Mesenchymal stem cell (in vitro differentiated cells and primary cell): ENCODE measurements around the gene NXPH4.

ENCODE experiments used
- DNase-seq: peaks from one replicate; pipeline ENCODE4 v3.0.0-alpha.2; 2013
- H2AFZ ChIP-seq: one replicate; pipeline ENCODE4 v1.6.1; 2013; ENCODE audit warnings: low read depth, mild to moderate bottlenecking, control low read depth, inconsistent platforms, low read length, moderate library complexity
- H2AK5ac ChIP-seq: 2 replicates; pipeline ENCODE4 v1.6.1; 2013; ENCODE audit warnings: low read length, moderate library complexity, mild to moderate bottlenecking, inconsistent platforms; ENCODE audit not compliant: severe bottlenecking
- H2BK120ac ChIP-seq: one replicate; pipeline ENCODE4 v1.6.1; 2013; ENCODE audit warnings: low read depth, mild to moderate bottlenecking, inconsistent platforms, low read length, moderate library complexity
- H2BK12ac ChIP-seq, 2 experiments: one replicate each; pipeline ENCODE4 v1.6.1; 2013; ENCODE audit warnings: inconsistent platforms in 2 of 2, low read length in 2 of 2, mild to moderate bottlenecking in 2 of 2, moderate library complexity in 2 of 2, control low read depth in 1 of 2
- H2BK15ac ChIP-seq: one replicate; pipeline ENCODE4 v1.6.1; 2013; ENCODE audit warnings: mild to moderate bottlenecking, low read depth, inconsistent platforms; ENCODE audit not compliant: poor library complexity, severe bottlenecking
- H2BK5ac ChIP-seq: 2 replicates; pipeline ENCODE4 v1.6.1; 2013; ENCODE audit warnings: low read depth, mild to moderate bottlenecking, low read length, control low read depth, inconsistent platforms; ENCODE audit not compliant: poor library complexity, severe bottlenecking
- H3K14ac ChIP-seq, 2 experiments: one replicate each; pipeline ENCODE4 v1.6.1; 2013; ENCODE audit warnings: inconsistent platforms in 2 of 2, low read length in 2 of 2, control low read depth in 1 of 2, mild to moderate bottlenecking in 1 of 2, moderate library complexity in 1 of 2
- H3K18ac ChIP-seq, 2 experiments: one replicate each; pipeline ENCODE4 v1.6.1; 2013; ENCODE audit warnings: inconsistent platforms in 2 of 2, low read length in 2 of 2, control low read depth in 1 of 2, low read depth in 1 of 2, mild to moderate bottlenecking in 1 of 2
- H3K23ac ChIP-seq, 2 experiments: one replicate each; pipeline ENCODE4 v1.6.1; 2013; ENCODE audit warnings: inconsistent platforms in 2 of 2, low read length in 2 of 2, mild to moderate bottlenecking in 2 of 2, moderate library complexity in 2 of 2, control low read depth in 1 of 2
- H3K27ac ChIP-seq: 2 replicates; pipeline ENCODE4 v1.5.1; 2013; ENCODE audit warnings: mild to moderate bottlenecking, moderate library complexity, low read length, control low read depth, inconsistent platforms; ENCODE audit not compliant: poor library complexity, severe bottlenecking
- H3K27me3 ChIP-seq, 2 experiments: 2 replicates each; pipeline versions ENCODE4 v1.6.1 to v1.7.0; 2013; ENCODE audit warnings: low read length in 2 of 2, mild to moderate bottlenecking in 2 of 2, moderate library complexity in 2 of 2, control low read depth in 1 of 2, inconsistent platforms in 1 of 2; ENCODE audit not compliant: control insufficient read depth in 1 of 2, insufficient read depth in 1 of 2
- H3K36me3 ChIP-seq, 2 experiments: 2 replicates each; pipeline versions ENCODE4 v1.6.1 to v1.7.0; 2013; ENCODE audit warnings: low read length in 2 of 2, control low read depth in 1 of 2, inconsistent platforms in 1 of 2, low read depth in 1 of 2, mild to moderate bottlenecking in 1 of 2; ENCODE audit not compliant: insufficient read depth in 2 of 2, control insufficient read depth in 1 of 2
- H3K4ac ChIP-seq, 2 experiments: one replicate each; pipeline ENCODE4 v1.6.1; 2013; ENCODE audit warnings: inconsistent platforms in 2 of 2, low read length in 2 of 2, mild to moderate bottlenecking in 2 of 2, moderate library complexity in 2 of 2, control low read depth in 1 of 2, low read depth in 1 of 2
- H3K4me1 ChIP-seq: 2 replicates; pipeline ENCODE4 v1.6.1; 2013; ENCODE audit warnings: low read depth, low read length, control low read depth; ENCODE audit not compliant: control insufficient read depth, insufficient read depth
- H3K4me2 ChIP-seq: 2 replicates; pipeline ENCODE4 v1.6.1; 2013; ENCODE audit warnings: low read length, mild to moderate bottlenecking, inconsistent platforms; ENCODE audit not compliant: poor library complexity, severe bottlenecking
- H3K4me3 ChIP-seq, 2 experiments: 2 replicates each; pipeline versions ENCODE4 v1.5.1 to v1.7.0; 2013; ENCODE audit warnings: low read length in 2 of 2, mild to moderate bottlenecking in 2 of 2, control low read depth in 1 of 2, low read depth in 1 of 2; ENCODE audit not compliant: insufficient read depth in 1 of 2
- H3K79me1 ChIP-seq: replicated peaks from 2 replicates; pipeline ENCODE4 v1.6.1; 2013; ENCODE audit warnings: mild to moderate bottlenecking, control low read depth, low read length, inconsistent platforms; ENCODE audit not compliant: poor library complexity, severe bottlenecking
- H3K9ac ChIP-seq: 2 replicates; pipeline ENCODE4 v1.7.0; 2013; ENCODE audit warnings: mild to moderate bottlenecking, low read length, moderate library complexity
- H3K9me3 ChIP-seq: 2 replicates; pipeline ENCODE4 v1.7.0; 2013; ENCODE audit warnings: mild to moderate bottlenecking, low read length; ENCODE audit not compliant: control insufficient read depth
- H4K8ac ChIP-seq: one replicate; pipeline ENCODE4 v1.6.1; 2013; ENCODE audit warnings: inconsistent platforms, mild to moderate bottlenecking, low read length, moderate library complexity
- H4K91ac ChIP-seq: one replicate; pipeline ENCODE4 v1.6.1; 2013; ENCODE audit warnings: mild to moderate bottlenecking, low read length, inconsistent platforms
- WGBS: methylation state at CpG from one replicate; pipeline ENCODE4 v1.1.7; 2013; ENCODE audit warnings: mixed read lengths; 5-methylcytosine and 5-hydroxymethylcytosine counted together

The NXPH4 gene

GRCh38 chr12:57215065-57215464, 1.5 kb upstream of the NXPH4 start:
- Histone ChIP-seq H2BK15ac (no peak overlapping the region), H3K9me3 (no peaks in the 10 kb centered on the region), H3K4me2 (no peak overlapping the region), H2BK120ac (no peak overlapping the region), H3K23ac (no peak overlapping the region), H4K91ac (no peak overlapping the region), H3K14ac (no peak overlapping the region), H2AK5ac (no peak overlapping the region), H3K18ac (no peak overlapping the region), H3K79me1 (no peaks in the 10 kb centered on the region), H3K9ac (peak overlapping the region; percentile 53), H2BK12ac (no peak overlapping the region), H3K4me1 (peaks cover 39% of the 10 kb centered on the region), H3K27me3 (peaks cover 3 to 50% of the 10 kb centered on the region in 2 experiments), H4K8ac (no peak overlapping the region), H2AFZ (no peak overlapping the region), H3K27ac (no peak overlapping the region), H3K4me3 (no peak overlapping the region), H3K36me3 (peaks cover 37 to 39% of the 10 kb centered on the region in 2 experiments), H3K4ac (no peak overlapping the region), H2BK5ac (no peak overlapping the region)
- WGBS = 60% methylated on average over 11 of the region's 11 CpGs
- DNase-seq = no peak

GRCh38 chr12:57215668-57216013, 953 bp upstream of the NXPH4 start:
- Histone ChIP-seq H4K91ac (no peak overlapping the region), H2AK5ac (no peak overlapping the region), H4K8ac (no peak overlapping the region), H3K4me2 (peak overlapping the region; percentile 76), H3K4me3 (peak overlapping the region in 1 of 2 experiments; percentile 62), H3K9me3 (no peaks in the 10 kb centered on the region), H2AFZ (no peak overlapping the region), H3K9ac (peak overlapping the region; percentile 53), H3K23ac (no peak overlapping the region), H3K4me1 (peaks cover 40% of the 10 kb centered on the region), H3K36me3 (peaks cover 32 to 34% of the 10 kb centered on the region in 2 experiments), H2BK15ac (no peak overlapping the region), H3K18ac (no peak overlapping the region), H3K27ac (no peak overlapping the region), H3K27me3 (peaks cover 5 to 54% of the 10 kb centered on the region in 2 experiments), H3K4ac (no peak overlapping the region), H2BK12ac (no peak overlapping the region), H3K79me1 (no peaks in the 10 kb centered on the region), H2BK5ac (no peak overlapping the region), H3K14ac (no peak overlapping the region), H2BK120ac (no peak overlapping the region)
- WGBS = 48% methylated on average over 7 of the region's 7 CpGs
- DNase-seq = peak; percentile 42

- Histone ChIP-seq H3K4ac (no peak overlapping the region), H2AK5ac (no peak overlapping the region), H3K23ac (peak overlapping the region in 1 of 2 experiments; percentile 34), H3K4me2 (peak overlapping the region; percentile 82), H2BK15ac (no peak overlapping the region), H3K4me3 (peak overlapping the region; percentile 26 to 75), H2AFZ (peak overlapping the region; percentile 15), H2BK12ac (peak overlapping the region in 1 of 2 experiments; percentile 1), H3K14ac (no peak overlapping the region), H4K8ac (no peak overlapping the region), H2BK120ac (no peak overlapping the region), H2BK5ac (no peak overlapping the region), H3K4me1 (peaks cover 38% of the 10 kb centered on the region), H3K9ac (peak overlapping the region; percentile 59), H3K9me3 (no peaks in the 10 kb centered on the region), H3K27me3 (peaks cover 21 to 70% of the 10 kb centered on the region in 2 experiments), H3K27ac (no peak overlapping the region), H3K18ac (peak overlapping the region in 1 of 2 experiments; percentile 56), H4K91ac (no peak overlapping the region), H3K36me3 (peaks cover 16 to 18% of the 10 kb centered on the region in 2 experiments), H3K79me1 (no peaks in the 10 kb centered on the region)
- 6% methylated on average over 58 of the region's 63 CpGs for WGBS
- DNase-seq = no peak
These were observed 606 bp downstream of the NXPH4 start for GRCh38 chr12:57216921-57217879.

DNA sequence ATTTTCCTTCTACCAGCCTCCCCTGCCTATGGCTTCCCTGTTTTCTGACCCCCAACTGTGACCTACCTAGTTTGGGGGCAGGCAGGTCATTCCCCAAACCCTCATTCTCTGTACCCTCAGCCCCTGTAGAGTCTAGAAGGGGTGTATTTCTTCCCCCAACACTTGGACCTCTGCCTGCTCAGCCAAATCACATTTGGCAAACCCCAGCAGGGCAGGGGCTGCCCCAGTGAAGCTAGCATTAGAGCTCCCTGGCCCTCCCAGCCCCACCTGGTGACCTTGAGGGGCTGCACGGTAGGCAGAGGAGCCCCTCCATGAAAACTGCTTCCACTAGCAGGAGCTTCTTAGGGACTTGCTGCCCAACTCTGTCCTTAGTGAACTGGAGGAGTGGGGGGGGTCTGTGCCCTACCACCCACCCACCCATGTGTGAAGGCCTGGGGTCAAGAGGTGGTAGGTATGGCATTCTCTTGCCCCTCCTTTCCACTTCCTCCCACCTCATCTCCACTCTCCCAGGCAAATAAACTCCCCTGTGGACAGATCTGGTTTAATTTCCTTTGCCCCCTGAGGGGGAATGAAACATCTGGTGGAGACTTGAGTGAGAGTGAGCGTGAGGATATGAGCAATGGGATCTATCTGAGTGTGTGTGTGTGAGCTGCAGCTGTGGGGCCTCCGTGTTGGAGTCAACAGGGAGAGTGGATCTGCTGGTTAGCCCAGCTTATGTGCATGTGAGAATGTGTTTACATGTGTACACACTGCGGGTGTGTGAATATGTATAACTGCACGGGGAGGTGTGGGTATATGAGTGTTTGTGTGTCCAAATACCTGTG, 1.6 kb downstream of the NXPH4 start:
- no peak overlapping the region for H3K14ac ChIP-seq
- DNase-seq = no peak
- H3K23ac ChIP-seq = no peak overlapping the region
- H4K8ac ChIP-seq = no peak overlapping the region
- no peak overlapping the region for H3K27ac ChIP-seq
- peak overlapping the region in 1 of 2 experiments; percentile 20 for H3K4me3 ChIP-seq
- H2AFZ ChIP-seq = no peak overlapping the region
- 41% methylated on average over 5 of the region's 5 CpGs for WGBS
- H2BK12ac ChIP-seq = no peak overlapping the region
- no peak overlapping the region for H2BK5ac ChIP-seq
- H3K36me3 ChIP-seq = peaks cover 7 to 10% of the 10 kb centered on the region in 2 experiments
- H4K91ac ChIP-seq = no peak overlapping the region
- no peak overlapping the region for H2BK15ac ChIP-seq
- H3K18ac ChIP-seq = no peak overlapping the region
- H2BK120ac ChIP-seq = no peak overlapping the region
- H3K79me1 ChIP-seq = no peaks in the 10 kb centered on the region
- no peak overlapping the region for H2AK5ac ChIP-seq
- no peak overlapping the region for H3K4me2 ChIP-seq
- peaks cover 35% of the 10 kb centered on the region for H3K4me1 ChIP-seq
- H3K4ac ChIP-seq = no peak overlapping the region
- H3K27me3 ChIP-seq = peaks cover 31 to 80% of the 10 kb centered on the region in 2 experiments
- no peaks in the 10 kb centered on the region for H3K9me3 ChIP-seq
- no peak overlapping the region for H3K9ac ChIP-seq
